MCF 10A (cell line): Measurements from ENCODE around the gene MMP27. TPM values are rescaled to one million over a fixed set of nuclear protein-coding genes. Genes with fewer than 3 reads are reported as not detected.
A peak's percentile ranks its signal among the peaks of the same experiment; 100 is the strongest.

ENCODE experiments used
- BruUV-seq: library from RNA; stranded (reverse); fragments of 400-500 nt; replicated peaks from 2 replicates; lab custom pipeline; 2021; lab: Mats Ljungman, UMichigan
- CTCF ChIA-PET: fragments of 300-600 bp; sonication (Branson Sonifier 250); formaldehyde crosslinking; extraction: SDS; loops from one replicate; lab custom pipeline; 2021; ENCODE audit warnings: antibody characterized with exemption, inconsistent platforms; lab: Yijun Ruan, JAX
- POLR2A ChIA-PET: fragments of 300-600, 350-650 bp; sonication (Branson Sonifier 250); formaldehyde crosslinking; extraction: SDS; loops from one replicate; lab custom pipeline; 2020; ENCODE audit warnings: antibody characterized with exemption, inconsistent platforms; lab: Yijun Ruan, JAX
- DNase-seq: peaks from one replicate; pipeline ENCODE4 v3.0.0-alpha.2; 2018; ENCODE audit not compliant: unreplicated experiment
- H3K27ac Mint-ChIP-seq: one replicate; pipeline ENCODE4 v1.8.0; 2022; ENCODE audit warnings: mild to moderate bottlenecking, low read depth, mixed read lengths; ENCODE audit not compliant: unreplicated experiment
- H3K27me3 Mint-ChIP-seq: one replicate; pipeline ENCODE4 v1.8.0; 2022; ENCODE audit warnings: mixed read lengths; ENCODE audit not compliant: insufficient read depth, unreplicated experiment
- H3K36me3 Mint-ChIP-seq: one replicate; pipeline ENCODE4 v1.8.0; 2022; ENCODE audit warnings: mild to moderate bottlenecking, moderate library complexity, mixed read lengths; ENCODE audit not compliant: insufficient read depth, unreplicated experiment
- H3K4me1 Mint-ChIP-seq: one replicate; pipeline ENCODE4 v1.8.0; 2022; ENCODE audit warnings: mixed read lengths; ENCODE audit not compliant: insufficient read depth, unreplicated experiment
- H3K4me3 Mint-ChIP-seq: one replicate; pipeline ENCODE4 v1.8.0; 2022; ENCODE audit warnings: mild to moderate bottlenecking, moderate library complexity, mixed read lengths; ENCODE audit not compliant: unreplicated experiment
- H3K9me3 Mint-ChIP-seq: one replicate; pipeline ENCODE4 v1.8.0; 2022; ENCODE audit warnings: mixed read lengths; ENCODE audit not compliant: unreplicated experiment
- intact Hi-C: fragments of 100-400 bp; cut with micrococcal nuclease; formaldehyde crosslinking; loops from 2 replicates; pipeline ENCODE4 v1.14.1; 2022
- total RNA-seq: library from RNA; stranded (reverse); gene quantifications from 2 replicates; pipeline ENCODE4 v1.2.3, GENCODE V29; 2022
- TF ChIP-seq, protein P1 (sequence below): fragments of 200-600 bp; IDR thresholded peaks from one replicate; pipeline ENCODE4 v1.8.0; 2022; ENCODE audit warnings: antibody characterized with exemption, mild to moderate bottlenecking; ENCODE audit not compliant: unreplicated experiment

Gene MMP27
- total RNA-seq, 1 experiment from 2014 or later = not detected

DNA sequence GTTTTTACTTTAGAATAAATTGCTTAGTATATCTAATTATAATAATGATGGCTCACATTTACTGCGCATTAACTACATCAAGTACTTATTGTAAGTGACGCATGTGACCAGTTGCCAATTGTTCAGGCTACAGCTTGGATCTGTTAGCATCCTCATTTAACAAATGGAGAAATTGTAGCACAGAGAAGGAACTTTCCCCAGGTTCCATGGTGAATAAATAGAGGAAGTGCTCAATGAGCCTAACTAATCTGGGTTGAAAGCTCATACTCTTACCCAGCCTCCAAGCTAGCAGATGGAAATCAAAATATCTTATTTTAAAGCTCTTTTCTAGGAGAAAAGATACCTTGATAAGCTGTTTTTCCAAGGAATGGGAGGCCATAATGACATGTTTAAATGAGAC is 19.8 kb downstream of the MMP27 start:
- no peak for DNase-seq
- no peaks in the 10 kb centered on the region for H3K36me3 Mint-ChIP-seq
- TF ChIP-seq, protein P1, sequence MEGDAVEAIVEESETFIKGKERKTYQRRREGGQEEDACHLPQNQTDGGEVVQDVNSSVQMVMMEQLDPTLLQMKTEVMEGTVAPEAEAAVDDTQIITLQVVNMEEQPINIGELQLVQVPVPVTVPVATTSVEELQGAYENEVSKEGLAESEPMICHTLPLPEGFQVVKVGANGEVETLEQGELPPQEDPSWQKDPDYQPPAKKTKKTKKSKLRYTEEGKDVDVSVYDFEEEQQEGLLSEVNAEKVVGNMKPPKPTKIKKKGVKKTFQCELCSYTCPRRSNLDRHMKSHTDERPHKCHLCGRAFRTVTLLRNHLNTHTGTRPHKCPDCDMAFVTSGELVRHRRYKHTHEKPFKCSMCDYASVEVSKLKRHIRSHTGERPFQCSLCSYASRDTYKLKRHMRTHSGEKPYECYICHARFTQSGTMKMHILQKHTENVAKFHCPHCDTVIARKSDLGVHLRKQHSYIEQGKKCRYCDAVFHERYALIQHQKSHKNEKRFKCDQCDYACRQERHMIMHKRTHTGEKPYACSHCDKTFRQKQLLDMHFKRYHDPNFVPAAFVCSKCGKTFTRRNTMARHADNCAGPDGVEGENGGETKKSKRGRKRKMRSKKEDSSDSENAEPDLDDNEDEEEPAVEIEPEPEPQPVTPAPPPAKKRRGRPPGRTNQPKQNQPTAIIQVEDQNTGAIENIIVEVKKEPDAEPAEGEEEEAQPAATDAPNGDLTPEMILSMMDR = no peak
- no TSS peak for BruUV-seq
- H3K9me3 Mint-ChIP-seq = no peaks in the 10 kb centered on the region
- peaks cover under 1% of the 10 kb centered on the region for H3K27me3 Mint-ChIP-seq
- intact Hi-C loops = no loop called here
- ChIA-PET CTCF (interaction anchor here (0.6 to 1.9 kb wide), 5 partner anchors 9 to 255 kb away, joined by 3 to 6 read pairs (median 4); no protein-coding TSS in a partner anchor), POLR2A (interaction anchor here (0.5 to 0.6 kb wide), 2 partner anchors 67 to 178 kb away, joined by 3 read pairs; no protein-coding TSS in a partner anchor)
- no peak overlapping the region for H3K4me3 Mint-ChIP-seq
- H3K27ac Mint-ChIP-seq = peak overlapping the region; percentile 79
- H3K4me1 Mint-ChIP-seq = peaks cover 13% of the 10 kb centered on the region

DNA sequence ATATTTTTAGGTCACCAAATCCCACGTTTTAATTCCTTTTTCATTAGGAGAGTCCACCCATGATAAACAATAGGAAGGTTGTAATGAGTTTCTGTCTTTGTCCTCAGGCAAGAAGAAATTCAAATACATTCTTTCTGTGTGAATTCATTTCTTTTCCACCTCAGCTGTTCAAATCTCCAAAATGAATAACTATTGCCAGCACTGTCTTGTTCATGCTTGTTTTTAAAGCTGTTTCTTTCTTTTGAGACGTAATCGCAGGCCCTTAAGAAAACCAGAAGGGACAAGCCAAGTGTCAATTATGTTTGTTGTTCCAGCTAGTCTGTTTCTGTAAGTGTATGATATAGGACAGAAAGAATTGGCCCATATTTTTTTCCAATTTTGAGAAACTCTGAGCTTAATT is 20.2 kb downstream of the MMP27 start:
- Mint-ChIP-seq H3K4me3 (no peak overlapping the region), H3K9me3 (no peaks in the 10 kb centered on the region), H3K27me3 (no peaks in the 10 kb centered on the region), H3K4me1 (peaks cover 13% of the 10 kb centered on the region), H3K27ac (peak overlapping the region; percentile 79), H3K36me3 (no peaks in the 10 kb centered on the region)
- intact Hi-C loops = no loop called here
- BruUV-seq = no TSS peak
- no peak for DNase-seq
- ChIA-PET CTCF (interaction anchor here (0.7 to 1.9 kb wide), 4 partner anchors 9 to 255 kb away, joined by 3 to 6 read pairs (median 4); no protein-coding TSS in a partner anchor), POLR2A (interaction anchor here (0.5 kb wide), 1 partner anchor 178 kb away, joined by 3 read pairs; no protein-coding TSS in a partner anchor)
- TF ChIP-seq, protein P1 = no peak

DNA sequence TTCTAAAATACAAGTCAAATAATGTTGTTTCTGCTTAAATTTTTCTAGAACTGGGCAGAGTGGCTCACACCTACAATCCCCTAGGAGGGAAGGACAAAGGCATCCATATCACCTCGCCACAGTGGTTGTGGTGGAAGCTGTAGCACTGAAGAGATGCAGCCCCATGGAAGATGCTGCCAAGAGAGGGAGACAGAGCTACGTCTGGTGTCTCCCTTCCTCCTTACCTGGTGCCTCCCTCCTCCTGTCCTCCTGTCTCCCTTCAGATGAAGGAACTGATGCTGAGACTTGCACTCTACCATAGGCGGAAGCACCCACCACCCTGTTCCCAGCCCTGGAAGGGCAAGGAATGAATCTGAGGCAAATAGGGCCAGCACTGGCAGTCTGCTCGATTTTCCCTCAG is 22.3 kb downstream of the MMP27 start:
- DNase-seq = peak; percentile 16
- CTCF ChIA-PET = interaction anchor here (0.6 kb wide), 1 partner anchor 371 kb away, joined by 3 read pairs; no protein-coding TSS in a partner anchor
- H3K4me3 Mint-ChIP-seq = no peak overlapping the region
- peaks cover 13% of the 10 kb centered on the region for H3K4me1 Mint-ChIP-seq
- H3K36me3 Mint-ChIP-seq = no peaks in the 10 kb centered on the region
- POLR2A ChIA-PET = no interaction called here
- H3K9me3 Mint-ChIP-seq = no peaks in the 10 kb centered on the region
- intact Hi-C loops = no loop called here
- BruUV-seq = no TSS peak
- H3K27me3 Mint-ChIP-seq = no peaks in the 10 kb centered on the region
- no peak overlapping the region for H3K27ac Mint-ChIP-seq
- TF ChIP-seq, protein P1 = no peak

DNA sequence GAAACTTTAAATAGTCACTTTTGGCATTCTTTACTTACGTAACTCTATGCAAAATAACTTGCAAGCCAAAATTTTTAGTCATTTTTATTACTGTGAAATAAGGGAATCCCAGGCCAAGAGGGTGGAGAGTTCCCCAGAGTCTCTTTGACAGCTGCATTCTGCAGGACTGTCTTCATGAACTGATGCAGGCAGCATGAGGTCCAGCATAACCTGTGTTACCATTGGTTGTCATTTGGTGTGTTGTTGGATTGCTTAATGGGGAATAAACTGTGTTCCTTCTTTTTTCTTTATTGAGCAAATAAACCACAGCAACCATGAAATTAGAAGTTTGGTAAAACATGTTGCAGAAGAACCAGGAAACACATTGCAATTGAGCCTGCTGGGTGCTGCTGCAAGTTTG is 24.6 kb downstream of the MMP27 start:
- no peaks in the 10 kb centered on the region for H3K36me3 Mint-ChIP-seq
- H3K4me1 Mint-ChIP-seq = peaks cover 10% of the 10 kb centered on the region
- no peaks in the 10 kb centered on the region for H3K9me3 Mint-ChIP-seq
- H3K4me3 Mint-ChIP-seq = no peak overlapping the region
- DNase-seq = peak; percentile 36
- BruUV-seq = no TSS peak
- intact Hi-C loops = no loop called here
- H3K27ac Mint-ChIP-seq = no peak overlapping the region
- H3K27me3 Mint-ChIP-seq = no peaks in the 10 kb centered on the region
- ChIA-PET CTCF (interaction anchor here (3.0 kb wide), 1 partner anchor 15 kb away, joined by 11 read pairs; no protein-coding TSS in a partner anchor), POLR2A (interaction anchor here (0.7 kb wide), 1 partner anchor 445 kb away, joined by 3 read pairs; no protein-coding TSS in a partner anchor)
- TF ChIP-seq, protein P1 = no peak
